Measurements from ENCODE around the gene NUP214. TPM values are rescaled to one million over a fixed set of nuclear protein-coding genes. Genes with fewer than 3 reads are reported as not detected.
"Not testable (repeated sequence)": the region's sequence is repeated elsewhere in the genome, so short reads cannot be mapped to it uniquely, and the experiment has no call there.

Gene NUP214
- total and polyA plus RNA-seq, 2 of the 8 experiments (the other 6 are each of a cell fraction or from before 2014, with no cell fraction given): 28.6 to 50.2 TPM

- H2BK5ac ChIP-seq (ENCODE audit: low read depth, low read length); H4K20me1 ChIP-seq (replicated peaks in 1 of 2; ENCODE audit: control insufficient read depth in 1 of 2, insufficient read depth in 2 of 2, low read length in 2 of 2); H3K14ac ChIP-seq (ENCODE audit: insufficient read length); H2AFZ ChIP-seq (ENCODE audit: low read length); H3K79me2 ChIP-seq (ENCODE audit: control insufficient read depth in 1 of 2, insufficient read depth in 2 of 2, low read length in 2 of 2); H3K79me1 ChIP-seq (ENCODE audit: low read depth, low read length); H2BK15ac ChIP-seq (ENCODE audit: low read length); H2BK12ac ChIP-seq (ENCODE audit: low read depth, low read length); H3K27ac ChIP-seq (ENCODE audit: low read depth, low read length); H3K9me3 ChIP-seq (ENCODE audit: insufficient read depth in 2 of 2, low read depth in 1 of 2, low read length in 1 of 2); POLR2A ChIA-PET (ENCODE audit: partially characterized antibody); H3K4me3 ChIP-seq (ENCODE audit: extremely low read depth in 1 of 4, insufficient read depth in 2 of 4, low read depth in 3 of 4, low read length in 4 of 4); H3K4me2 ChIP-seq (ENCODE audit: insufficient read depth in 1 of 2, low read depth in 2 of 2, low read length in 2 of 2); H4K5ac ChIP-seq (ENCODE audit: insufficient read length, low read depth, low read length); H4K91ac ChIP-seq (replicated peaks; ENCODE audit: insufficient read length, low read length); H3K23ac ChIP-seq (ENCODE audit: insufficient read length); H3K4ac ChIP-seq (replicated peaks; ENCODE audit: insufficient read length, low read depth, low read length); H3K27me3 ChIP-seq (replicated peaks in 1 of 4; ENCODE audit: control insufficient read depth in 3 of 4, extremely low read depth in 1 of 4, insufficient read depth in 3 of 4, low read length in 3 of 4); H3K18ac ChIP-seq (ENCODE audit: extremely low read depth, low read length); H3K9ac ChIP-seq (replicated peaks in 1 of 4; ENCODE audit: extremely low read depth in 1 of 4, low read depth in 3 of 4, low read length in 3 of 4); H3K56ac ChIP-seq (replicated peaks; ENCODE audit: insufficient read length, low read depth, low read length); H3K23me2 ChIP-seq (ENCODE audit: low read depth, low read length); H2AK5ac ChIP-seq (ENCODE audit: low read depth, low read length); H3K36me3 ChIP-seq (ENCODE audit: control insufficient read depth in 2 of 4, insufficient read depth in 4 of 4, low read length in 3 of 4); H3K4me1 ChIP-seq (replicated peaks in 1 of 4; ENCODE audit: control insufficient read depth in 3 of 4, insufficient read depth in 4 of 4, low read length in 3 of 4); H2BK120ac ChIP-seq (replicated peaks; ENCODE audit: low read depth, low read length); FAIRE-seq; DNase-seq (ENCODE audit: low read depth in 1 of 2, low spot score in 2 of 2); H2BK20ac ChIP-seq (ENCODE audit: low read length); H4K8ac ChIP-seq (ENCODE audit: extremely low read depth, insufficient read depth, low read length): not testable (repeated sequence)
- 91% methylated on average over 1 of the region's 5 CpGs; no CpG with 5 or more reads in 1 of the 2 experiments for WGBS, 2 experiments (ENCODE audit: extremely low coverage in 1 of 2, insufficient coverage in 1 of 2, insufficient read length in 1 of 2, insufficient replicate concordance in 2 of 2, low coverage in 1 of 2, low lambda C conversion rate in 2 of 2, missing lambda C conversion rate in 1 of 2)
- CTCF ChIA-PET (ENCODE audit: partially characterized antibody): interaction anchor here (0.6 to 1.3 kb wide), 3 partner anchors 10 to 399 kb away, joined by 3 to 7 read pairs (median 3); no protein-coding TSS in a partner anchor
Observed at GRCh38 chr9:131263033-131263343, 137.6 kb downstream of the NUP214 start.

All from H1 (cell line).